ENCODE results near the gene DCAF17.

GRCh38 chr2:171485116-171485515 lies 51.1 kb downstream of the DCAF17 start:
- no peak for TF ChIP-seq CTCF (IDR thresholded peaks at IDR 0.05)
- TF ChIP-seq POLR2A (IDR thresholded peaks at IDR 0.05), result no peak
- no peak for TF ChIP-seq POLR2AphosphoS5 (IDR thresholded peaks at IDR 0.05)
- no peak for TF ChIP-seq EP300 (IDR thresholded peaks at IDR 0.05)

Data from sigmoid colon (tissue), 4 donors.